Measurements from ENCODE around the gene TEX36.
"Not testable (repeated sequence)": the region's sequence is repeated elsewhere in the genome, so short reads cannot be mapped to it uniquely, and the experiment has no call there.

TEX36 gene

GRCh38 chr10:125628104-125629049, 54.6 kb downstream of the TEX36 start:
- DNase-seq: no peak

GRCh38 chr10:125627646-125628045, 55.3 kb downstream of the TEX36 start:
- no peak for DNase-seq

DNA sequence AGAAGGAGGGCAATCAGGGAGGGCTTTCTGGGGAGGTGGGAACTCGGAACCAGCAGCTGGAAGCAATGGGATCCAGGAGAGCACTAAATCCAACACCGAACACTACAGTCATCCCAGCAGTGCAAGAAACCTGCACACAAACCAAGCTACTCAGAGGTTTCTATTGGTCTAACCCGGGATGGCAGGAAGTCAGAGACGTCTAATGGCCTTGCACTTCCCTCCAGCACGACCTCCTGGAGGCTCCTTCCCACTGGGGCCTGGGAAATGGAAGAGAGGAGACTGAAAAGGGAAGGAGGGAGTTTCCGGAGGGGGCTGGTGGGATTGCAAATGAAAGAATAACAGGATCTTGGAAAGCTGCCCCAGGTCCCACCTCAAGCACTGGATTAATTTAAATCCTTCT, 56.3 kb downstream of the TEX36 start:
- DNase-seq: no peak

GRCh38 chr10:125625586-125625985, 57.4 kb downstream of the TEX36 start:
- DNase-seq: no peak

DNA sequence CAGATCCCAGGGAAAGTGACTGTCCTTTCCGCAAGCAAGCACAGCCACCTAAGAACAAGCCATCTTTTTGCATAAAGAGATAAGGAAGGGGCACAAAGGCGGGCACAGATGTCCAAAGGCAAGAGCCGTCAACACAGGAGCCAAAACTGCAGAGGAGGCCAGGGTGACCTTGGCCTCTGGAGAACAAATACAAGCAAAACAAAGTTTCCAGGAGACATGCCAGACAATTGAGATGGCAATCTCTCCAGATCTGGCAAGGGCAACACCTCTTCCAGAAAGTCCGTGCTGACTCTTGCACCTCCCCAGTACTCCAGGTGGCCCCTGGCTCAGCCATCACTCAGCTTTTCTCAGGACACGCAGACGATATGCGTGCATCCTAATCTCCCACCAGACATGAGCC, 58.2 kb downstream of the TEX36 start:
- no peak for DNase-seq

DNA sequence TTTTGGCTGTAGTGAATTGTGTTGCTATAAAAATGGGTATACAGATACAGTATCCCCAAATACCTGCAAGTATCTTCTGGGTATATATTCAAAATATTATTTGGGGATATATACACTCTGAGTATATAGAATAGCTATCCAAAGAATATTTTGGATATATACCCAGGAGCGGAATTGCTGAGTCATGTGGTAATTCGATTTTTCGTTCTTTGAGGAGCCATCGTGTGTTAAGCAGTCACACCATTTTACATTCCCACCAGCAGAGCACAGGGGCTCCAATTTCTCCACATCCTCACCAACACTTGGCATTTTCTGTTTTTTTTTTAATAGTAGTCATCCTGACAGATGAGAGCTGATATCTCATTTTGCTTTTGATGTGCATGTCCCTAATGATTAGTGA, 61.9 kb downstream of the TEX36 start:
- DNase-seq: no peak

DNA sequence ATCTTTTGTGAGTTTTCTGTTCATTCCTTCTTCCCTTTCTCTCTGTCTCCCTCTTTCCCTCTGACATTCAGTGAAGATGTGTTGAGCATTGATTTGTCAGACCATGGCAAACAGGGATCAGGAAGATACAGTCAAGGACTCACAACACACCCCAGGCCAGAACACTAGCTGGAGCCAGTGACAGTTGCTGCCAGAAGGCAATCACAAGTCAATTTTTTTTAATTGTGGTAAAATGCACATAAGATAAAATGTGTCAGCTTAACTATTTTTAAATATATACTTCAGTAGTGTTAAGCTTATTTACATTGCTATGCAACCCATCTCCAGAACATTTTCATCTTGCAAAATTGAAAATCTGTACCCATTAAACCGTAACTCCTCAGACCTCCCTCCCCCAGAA, 62.6 kb downstream of the TEX36 start:
- DNase-seq: no peak

- not testable (repeated sequence) for DNase-seq
Measured at GRCh38 chr10:125613062-125613461, 69.9 kb downstream of the TEX36 start.

DNA sequence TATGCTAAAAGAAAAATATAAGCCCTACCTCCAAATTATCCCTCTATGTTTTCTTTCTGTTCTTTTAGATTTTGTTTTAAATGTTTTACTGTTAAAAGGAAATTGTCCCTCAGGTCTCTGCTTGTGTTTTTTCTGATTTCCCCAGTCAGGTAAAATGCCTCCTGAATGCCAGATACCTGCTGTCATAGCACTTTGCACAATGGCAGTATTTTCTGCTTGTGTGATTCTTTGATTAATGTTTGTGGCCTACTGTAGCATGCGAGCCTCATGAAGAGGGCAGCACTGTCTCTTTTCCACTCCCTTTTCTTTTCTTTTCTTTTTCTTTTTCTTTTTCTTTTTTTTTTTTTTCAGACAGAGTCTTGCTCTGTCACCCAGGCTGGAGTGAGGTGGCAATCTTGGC, 71.2 kb downstream of the TEX36 start:
- no peak for DNase-seq

- no peak for DNase-seq
Measured at GRCh38 chr10:125611216-125611615, 71.7 kb downstream of the TEX36 start.

DNA sequence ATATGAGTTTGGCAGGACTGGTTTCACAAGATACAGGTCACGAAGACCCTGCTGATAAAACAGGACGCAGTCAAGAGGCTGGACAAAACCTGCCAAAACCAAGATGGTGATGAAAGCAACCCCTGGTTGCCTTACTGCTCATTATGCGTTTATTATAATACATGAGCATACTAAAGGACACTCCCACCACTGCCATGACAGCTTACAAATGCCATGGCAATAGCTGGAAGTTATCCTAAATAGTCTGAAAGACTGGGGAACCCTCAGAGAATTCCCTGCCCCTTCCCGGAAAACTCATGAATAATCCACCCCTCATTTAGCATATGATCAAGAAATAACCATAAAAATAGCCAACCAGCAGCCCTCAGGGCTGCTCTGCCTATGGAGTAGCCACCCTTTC, 73.1 kb downstream of the TEX36 start:
- DNase-seq: no peak

GRCh38 chr10:125608474-125608873, 74.5 kb downstream of the TEX36 start:
- no peak for DNase-seq

GRCh38 chr10:125607689-125608290, 75.2 kb downstream of the TEX36 start:
- DNase-seq: no peak

DNA sequence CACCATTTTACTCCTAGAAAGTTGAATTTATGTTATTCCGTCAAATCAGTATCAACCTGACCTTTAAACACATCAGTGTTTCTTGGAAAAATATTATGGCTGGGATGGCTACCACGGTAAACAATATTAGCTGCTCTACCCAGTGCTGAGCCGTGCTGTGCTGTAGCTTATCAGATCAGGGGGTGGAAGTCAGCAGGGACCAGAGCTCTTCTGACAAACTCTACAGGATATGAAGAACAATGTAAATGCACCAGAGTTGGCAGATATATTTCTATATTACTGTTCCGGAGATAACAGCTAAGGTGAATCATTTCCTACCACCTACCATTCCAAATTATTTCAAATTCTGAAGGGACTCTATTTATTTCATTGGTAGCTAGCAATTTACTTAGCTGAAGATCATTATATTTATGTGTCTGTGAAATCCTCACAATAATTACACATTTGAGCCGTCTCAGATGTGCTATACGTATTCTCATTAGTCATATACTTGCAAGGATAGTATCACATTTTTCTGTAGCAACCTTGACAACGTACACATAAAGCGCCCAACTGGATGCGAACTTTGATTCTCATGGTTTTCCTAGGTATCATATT, 76.5 kb downstream of the TEX36 start:
- no peak for DNase-seq
